SW480 (cell line): ENCODE data around the gene DNAH1.
A peak's percentile ranks its signal among the peaks of the same experiment; 100 is the strongest.

ENCODE experiments used
- DNase-seq: peaks from one replicate; pipeline ENCODE4 v3.0.0-alpha.2; 2016; ENCODE audit warnings: low spot score

Gene DNAH1

GRCh38 chr3:52358362-52358940 is 42.3 kb downstream of the DNAH1 start:
- no peak for DNase-seq

- no peak for DNase-seq
These were observed 43.2 kb downstream of the DNAH1 start for GRCh38 chr3:52359116-52359855.

DNA sequence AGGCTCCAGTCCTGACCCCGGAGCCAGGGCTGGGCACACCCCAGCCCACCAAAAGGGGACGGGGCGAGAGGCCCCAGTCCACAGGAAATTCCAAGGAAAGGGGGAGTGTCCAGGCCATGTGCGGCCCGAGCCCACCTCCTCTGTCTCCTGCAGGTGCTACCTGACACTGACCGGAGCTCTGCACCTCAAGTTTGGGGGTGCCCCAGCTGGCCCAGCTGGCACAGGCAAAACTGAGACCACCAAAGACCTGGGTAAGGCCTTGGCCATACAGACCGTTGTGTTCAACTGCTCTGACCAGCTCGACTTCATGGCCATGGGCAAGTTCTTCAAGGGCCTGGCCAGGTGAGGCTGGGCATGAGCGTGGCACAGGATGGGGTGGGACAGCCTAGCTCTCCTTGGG is 44.9 kb downstream of the DNAH1 start:
- DNase-seq = no peak

DNA sequence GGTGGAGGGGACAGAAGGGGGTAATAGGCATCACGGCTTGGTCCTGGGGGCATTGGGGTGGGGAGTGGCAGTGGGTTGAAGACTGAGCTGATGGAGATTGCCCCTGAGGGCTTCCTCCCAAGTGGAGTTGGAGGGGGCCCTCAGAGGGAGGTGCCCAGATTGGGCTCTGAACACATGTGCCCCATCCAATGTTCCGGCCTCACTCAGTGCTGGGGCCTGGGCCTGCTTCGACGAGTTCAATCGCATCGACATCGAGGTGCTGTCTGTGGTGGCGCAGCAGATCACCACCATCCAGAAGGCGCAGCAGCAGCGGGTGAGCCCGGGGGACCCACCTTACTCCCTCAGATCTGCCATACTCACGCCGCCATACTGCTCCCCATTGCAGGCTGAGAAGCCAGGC is 45.3 kb downstream of the DNAH1 start:
- no peak for DNase-seq

DNA sequence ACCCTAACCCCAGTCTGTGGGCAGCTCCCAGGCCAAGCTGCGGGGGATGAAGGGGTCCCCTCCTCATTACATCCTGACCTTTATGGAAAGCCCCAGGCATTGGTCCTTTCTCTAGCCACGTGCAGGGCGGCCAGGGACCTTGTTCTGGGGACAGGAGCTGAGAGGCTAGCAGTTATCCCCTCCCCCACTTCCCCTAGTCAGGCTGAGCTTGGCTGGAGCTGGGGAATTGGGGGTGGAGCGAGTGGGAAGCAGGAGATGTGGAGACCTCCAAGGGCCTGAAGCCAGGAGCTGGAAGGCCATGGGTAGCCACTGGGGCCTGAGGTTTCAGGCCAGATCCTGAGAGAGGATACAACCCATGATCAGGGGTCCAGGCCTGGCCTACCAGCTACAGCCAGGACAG is 45.8 kb downstream of the DNAH1 start:
- no peak for DNase-seq

DNA sequence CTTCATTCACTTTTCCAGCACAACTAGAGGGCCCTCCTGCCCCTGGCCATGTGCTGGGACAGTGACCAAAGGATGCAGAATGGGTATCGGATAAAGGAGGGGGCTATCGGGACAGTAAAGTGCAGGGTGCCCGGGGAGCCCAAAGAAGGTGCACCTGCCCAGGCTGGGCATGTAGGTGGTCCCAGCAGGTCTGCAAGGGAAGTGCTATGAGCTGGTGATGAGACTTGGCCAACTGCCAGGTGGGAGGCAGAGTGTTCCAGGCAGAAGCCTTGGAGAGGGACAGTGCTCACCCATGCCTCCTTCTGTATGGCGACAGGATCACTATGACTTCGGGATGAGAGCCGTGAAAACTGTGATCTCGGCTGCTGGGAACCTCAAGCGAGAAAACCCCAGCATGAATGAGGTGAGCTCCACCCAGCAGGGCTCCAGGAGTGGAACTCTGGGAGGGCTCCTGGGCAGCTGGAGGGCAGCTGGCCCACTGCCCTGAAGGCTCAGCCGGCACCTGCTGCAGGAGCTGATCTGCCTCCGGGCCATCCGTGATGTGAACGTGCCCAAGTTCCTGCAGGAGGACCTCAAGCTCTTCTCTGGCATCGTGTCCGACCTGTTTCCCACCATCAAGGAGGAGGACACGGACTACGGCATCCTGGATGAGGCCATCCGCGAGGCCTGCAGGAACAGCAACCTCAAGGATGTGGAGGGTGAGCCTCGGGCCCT is 48.4 kb downstream of the DNAH1 start:
- DNase-seq = no peak

- no peak for DNase-seq
These were observed 50.4 kb downstream of the DNAH1 start for GRCh38 chr3:52366527-52366926.

DNA sequence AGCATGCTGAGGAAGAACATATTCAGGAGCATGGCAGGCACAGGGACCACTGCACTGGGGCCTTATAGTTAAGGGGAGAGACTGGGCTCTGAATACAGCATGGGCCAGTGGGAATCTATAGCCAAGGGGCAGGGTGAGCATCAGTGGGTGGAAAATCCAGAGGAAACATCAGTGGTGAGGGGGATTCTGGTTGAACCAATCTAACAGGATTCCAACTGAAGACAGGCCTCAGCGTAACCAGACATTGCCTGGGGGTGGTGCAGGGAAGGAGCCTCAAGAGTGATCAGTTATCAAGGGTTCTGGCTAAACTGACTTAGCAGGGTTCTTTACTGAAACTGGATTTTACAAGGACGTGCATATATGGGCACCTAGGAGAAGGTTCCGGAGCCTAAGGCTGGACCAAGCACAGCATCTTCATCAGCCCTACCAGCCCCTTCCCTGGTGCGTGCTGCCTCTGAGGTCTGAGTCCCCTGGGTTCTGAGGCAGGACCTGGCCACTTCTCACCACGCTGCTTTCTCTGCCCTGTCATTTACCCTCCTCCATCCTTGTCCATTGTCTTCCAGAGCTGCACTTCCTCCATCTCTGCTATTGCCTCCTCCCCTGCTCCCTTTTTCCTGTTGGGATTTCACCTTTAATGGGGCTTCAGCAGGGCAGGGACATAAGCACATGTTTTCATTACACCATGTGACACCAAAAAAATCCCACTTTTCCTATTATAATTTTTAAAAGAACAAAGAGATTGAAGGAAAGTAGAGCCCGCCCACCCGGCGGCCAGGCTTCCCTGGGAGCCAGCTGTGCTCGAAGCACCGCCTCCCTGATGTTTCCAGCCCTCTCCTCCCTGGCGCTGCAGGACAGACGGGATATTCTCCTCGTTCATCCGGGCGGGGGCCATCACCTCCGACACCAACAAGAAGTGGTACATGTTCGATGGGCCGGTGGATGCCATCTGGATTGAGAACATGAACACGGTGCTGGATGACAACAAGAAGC is 52.1 kb downstream of the DNAH1 start:
- no peak for DNase-seq

DNA sequence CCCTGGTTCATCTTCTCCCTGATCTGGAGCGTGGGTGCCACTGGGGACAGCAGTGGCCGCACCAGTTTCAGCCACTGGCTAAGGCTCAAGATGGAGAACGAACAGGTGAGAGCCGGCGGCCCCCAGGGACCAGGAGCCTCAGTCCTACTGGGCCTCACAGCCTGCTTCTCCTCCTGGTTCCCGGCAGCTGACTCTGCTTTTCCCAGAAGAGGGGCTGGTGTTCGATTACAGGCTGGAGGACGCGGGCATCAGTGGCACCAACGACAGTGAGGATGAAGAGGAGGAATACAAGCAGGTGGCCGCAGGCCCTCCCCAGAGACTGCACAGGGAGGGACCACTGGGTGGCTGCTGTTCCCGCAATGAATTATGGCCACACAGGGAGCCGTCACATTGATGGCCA is 54.4 kb downstream of the DNAH1 start:
- no peak for DNase-seq

GRCh38 chr3:52372822-52373504 is 56.8 kb downstream of the DNAH1 start:
- DNase-seq = no peak

DNA sequence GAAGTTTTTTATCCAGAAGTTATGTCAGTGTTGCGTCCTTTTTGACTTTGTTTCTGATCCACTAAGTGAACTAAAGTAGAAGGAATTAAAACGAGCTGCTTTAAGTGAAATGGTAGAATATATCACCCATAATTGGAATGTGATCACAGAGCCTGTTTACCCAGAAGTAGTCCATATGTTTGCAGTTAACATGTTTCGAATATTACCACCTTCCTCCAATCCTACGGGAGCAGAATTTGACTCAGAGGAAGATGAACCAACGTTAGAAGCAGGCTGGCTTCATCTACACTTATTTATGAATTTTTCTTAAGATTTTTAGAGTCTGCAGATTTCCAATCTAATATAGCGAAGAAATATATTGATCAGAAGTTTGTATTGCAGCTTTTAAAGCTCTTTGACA is 57.6 kb downstream of the DNAH1 start:
- DNase-seq = no peak

GRCh38 chr3:52374173-52374572 is 58.1 kb downstream of the DNAH1 start:
- DNase-seq = no peak

- no peak for DNase-seq
These were observed 63.5 kb downstream of the DNAH1 start for GRCh38 chr3:52379610-52380009.

DNA sequence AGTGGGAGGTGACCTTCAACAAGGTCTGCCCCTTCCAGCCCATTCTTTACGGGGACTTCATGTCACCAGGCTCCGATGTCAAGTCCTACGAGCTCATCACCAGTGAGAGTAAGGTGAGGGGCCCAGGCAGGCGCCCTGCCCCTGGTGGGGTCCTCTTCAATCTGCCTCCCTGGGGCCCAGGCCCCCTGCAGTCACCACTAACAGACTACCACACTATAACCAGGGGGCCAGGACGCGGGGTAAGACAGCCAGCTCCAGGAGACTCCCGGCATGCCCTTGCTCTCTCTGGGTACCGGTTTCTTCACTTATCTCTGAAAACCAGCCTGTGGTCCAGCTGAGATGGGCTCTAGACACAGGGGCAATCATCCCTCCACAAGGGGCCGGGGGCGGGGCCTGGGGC is 63.9 kb downstream of the DNAH1 start:
- no peak for DNase-seq

DNA sequence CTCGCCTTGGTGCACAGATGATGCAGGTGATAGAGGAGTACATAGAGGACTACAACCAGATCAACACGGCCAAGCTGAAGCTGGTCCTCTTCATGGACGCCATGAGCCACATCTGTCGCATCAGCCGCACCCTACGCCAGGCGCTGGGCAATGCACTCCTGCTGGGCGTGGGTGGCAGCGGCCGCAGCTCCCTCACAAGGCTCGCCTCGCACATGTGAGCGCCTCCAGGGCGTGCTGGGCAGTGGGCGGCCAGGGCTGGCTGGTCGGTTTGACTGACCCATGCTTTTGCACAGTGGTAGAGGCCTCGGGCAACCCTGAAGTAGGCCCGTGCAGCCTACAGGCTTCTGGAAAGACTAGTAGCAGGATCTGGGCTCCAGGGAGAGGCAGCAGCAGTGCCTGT is 65.5 kb downstream of the DNAH1 start:
- no peak for DNase-seq

DNA sequence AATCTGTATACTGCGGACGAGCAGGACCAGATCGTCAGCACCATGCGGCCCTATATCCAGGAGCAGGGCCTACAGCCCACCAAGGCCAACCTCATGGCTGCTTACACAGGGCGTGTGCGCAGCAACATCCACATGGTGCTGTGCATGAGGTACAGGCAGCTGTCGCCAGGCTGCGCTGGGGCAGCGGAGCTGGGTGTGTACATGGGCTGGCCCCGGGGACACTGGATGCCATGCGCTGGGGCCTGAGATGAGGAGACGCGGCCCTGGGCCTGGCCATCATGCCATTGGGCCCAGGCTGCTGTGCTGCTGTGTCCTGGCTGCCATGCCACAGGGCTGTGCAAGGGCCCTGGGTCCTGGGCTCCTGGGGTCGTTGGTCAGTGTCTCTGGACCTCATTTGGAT is 67.3 kb downstream of the DNAH1 start:
- no peak for DNase-seq

GRCh38 chr3:52384019-52384761 is 68.1 kb downstream of the DNAH1 start:
- no peak for DNase-seq

DNA sequence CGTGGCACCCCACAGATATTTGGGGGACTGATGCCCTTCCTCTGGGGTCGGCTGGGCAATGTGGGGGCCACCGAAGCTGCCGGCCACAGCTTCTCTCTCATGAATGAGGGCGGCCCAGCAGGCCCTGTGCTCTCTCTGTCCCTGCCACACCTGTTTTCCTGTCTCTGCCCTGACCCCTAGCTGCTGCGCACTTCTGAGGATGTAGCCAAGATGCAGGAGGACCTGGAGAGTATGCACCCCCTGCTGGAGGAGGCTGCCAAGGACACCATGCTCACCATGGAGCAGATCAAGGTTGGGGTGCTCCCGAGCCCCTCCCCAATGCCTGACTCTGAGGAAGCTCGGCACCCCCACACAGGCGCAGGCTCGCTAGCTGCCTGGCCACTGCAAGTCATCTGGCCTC is 69.0 kb downstream of the DNAH1 start:
- DNase-seq = peak; percentile 45

GRCh38 chr3:52387481-52387880 is 71.4 kb downstream of the DNAH1 start:
- no peak for DNase-seq

DNA sequence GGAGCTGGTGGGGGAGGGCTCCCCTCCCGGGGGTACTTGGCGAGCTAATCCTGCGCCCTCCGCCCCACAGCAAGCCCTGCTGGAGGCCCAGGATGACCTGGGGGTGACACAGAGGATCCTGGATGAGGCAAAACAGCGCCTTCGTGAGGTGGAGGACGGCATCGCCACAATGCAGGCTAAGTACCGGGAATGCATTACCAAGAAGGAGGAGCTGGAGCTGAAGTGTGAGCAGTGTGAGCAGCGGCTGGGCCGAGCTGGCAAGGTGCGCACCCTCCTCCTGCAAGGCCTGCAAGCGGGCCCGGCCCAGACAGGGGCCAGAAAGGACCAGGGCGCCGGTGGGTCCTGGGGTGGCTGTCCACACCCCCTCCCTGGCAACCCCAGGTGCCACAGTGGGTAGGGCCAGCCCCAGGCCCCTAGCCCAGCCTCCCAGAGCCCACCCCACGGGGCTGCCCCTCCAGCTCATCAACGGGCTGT is 72.3 kb downstream of the DNAH1 start:
- DNase-seq = no peak

DNA sequence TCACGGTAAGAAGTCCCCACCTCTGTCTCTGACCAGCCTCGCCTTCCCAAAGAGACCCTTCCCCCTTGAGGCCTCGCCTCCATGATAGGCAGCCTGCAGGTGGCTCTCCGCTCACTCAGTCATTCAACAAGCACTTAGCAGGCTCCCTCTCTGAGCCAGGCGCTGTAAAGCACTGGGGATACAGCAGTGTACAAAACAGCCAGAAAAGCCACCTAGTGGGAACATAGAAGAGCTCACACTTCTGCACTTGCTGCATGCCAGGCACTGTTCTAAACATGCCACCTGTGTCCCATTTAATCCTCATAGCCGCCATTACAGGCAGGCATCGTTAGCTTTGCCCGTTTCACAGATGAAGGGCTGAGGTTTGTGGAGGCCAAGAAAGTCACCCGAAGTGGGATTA is 72.8 kb downstream of the DNAH1 start:
- no peak for DNase-seq
